ENCODE data around the gene PI4KA. TPM values are rescaled to one million over a fixed set of nuclear protein-coding genes. Genes with fewer than 3 reads are reported as not detected.
"Not testable (repeated sequence)": the region's sequence is repeated elsewhere in the genome, so short reads cannot be mapped to it uniquely, and the experiment has no call there.

PI4KA gene
- 78.4 and 83.8 TPM in 2 replicates for total RNA-seq

DNA sequence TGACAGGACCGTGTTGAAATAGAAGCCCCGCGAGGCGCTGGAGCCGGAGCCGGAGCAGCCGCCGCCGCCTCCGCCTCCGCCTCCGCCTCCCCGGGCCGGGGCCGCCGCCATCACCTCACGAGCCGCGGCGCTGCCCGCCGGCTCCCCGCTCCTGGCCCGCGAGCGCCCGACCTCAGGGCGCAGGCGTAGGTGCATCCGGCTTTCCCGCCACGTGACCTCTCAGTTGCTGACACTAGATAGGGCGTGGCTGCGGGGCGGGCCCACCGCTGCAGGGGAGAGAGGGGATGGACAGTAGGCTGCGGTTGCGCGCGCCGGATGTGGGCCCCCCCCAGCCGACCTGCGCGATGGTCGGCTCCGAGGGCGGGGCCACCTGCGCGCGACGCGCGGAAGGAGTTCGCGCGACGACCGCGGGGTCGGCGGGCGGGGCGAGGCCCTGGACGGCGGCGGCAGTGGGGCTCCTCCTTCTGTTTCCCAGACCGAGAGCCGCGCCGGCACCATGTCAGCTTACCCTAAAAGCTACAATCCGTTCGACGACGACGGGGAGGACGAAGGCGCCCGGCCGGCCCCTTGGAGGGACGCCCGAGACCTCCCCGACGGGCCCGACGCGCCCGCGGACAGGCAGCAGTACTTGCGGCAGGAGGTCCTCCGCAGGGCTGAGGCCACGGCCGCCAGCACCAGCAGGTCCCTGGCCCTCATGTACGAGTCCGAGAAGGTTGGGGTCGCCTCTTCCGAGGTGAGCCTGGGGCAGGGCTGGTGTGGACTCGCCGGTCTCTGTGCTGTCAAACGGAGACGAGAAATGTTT is at the start of gene PI4KA, which contains the start of gene SNAP29:
Gene PI4KA, minus strand, starts transcription at position 197 of the 802 bp plus-strand sequence. Its CDS starts 86 bp downstream, at position 111.
Gene SNAP29, plus strand, starts transcription at position 393 of the 802 bp plus-strand sequence. Its CDS starts 104 bp downstream, at position 497.
- no peaks in the 10 kb centered on the region for H3K27me3 Mint-ChIP-seq
- peak within 1 kb of the TSS; percentile 84 for H3K27ac Mint-ChIP-seq
- H3K36me3 Mint-ChIP-seq (ENCODE audit: low read depth): peaks cover 7% of the 10 kb centered on the region
- peak; percentile 99 for DNase-seq
- peaks cover 36% of the 10 kb centered on the region for H3K4me1 Mint-ChIP-seq
- no peaks in the 10 kb centered on the region for H3K9me3 Mint-ChIP-seq
- peak within 1 kb of the TSS; percentile 87 for H3K4me3 Mint-ChIP-seq
- intact Hi-C loops (cut with micrococcal nuclease): loop anchor here (1.0 kb wide), 2 partner anchors 58 to 143 kb away; partner anchors contain the start of genes CRKL and THAP7

DNA sequence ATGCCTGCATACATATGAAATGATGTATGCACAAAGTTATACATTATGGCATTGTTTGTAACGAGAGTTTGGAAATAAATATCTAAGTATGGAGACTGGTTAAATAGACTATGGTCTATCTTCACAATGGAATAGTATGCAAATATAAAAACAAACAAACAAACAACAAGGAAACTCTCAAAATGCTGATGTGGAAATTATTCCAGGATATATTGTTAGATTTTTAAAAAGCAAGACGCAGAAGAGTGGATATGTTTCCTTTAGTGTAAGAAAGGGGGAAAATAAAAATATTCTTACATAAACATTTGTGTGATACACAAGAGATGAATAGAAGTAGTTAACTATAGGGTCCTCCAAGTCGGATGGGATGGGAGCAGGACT is 47.8 kb upstream of the PI4KA start:
- DNase-seq: no peak
- intact Hi-C loops (cut with micrococcal nuclease): no loop called here
- Mint-ChIP-seq H3K4me3 (no peak overlapping the region), H3K27me3 (peaks cover 17% of the 10 kb centered on the region), H3K36me3 (ENCODE audit: low read depth) (no peaks in the 10 kb centered on the region), H3K9me3 (no peaks in the 10 kb centered on the region), H3K27ac (no peak overlapping the region), H3K4me1 (peaks cover 5% of the 10 kb centered on the region)

DNA sequence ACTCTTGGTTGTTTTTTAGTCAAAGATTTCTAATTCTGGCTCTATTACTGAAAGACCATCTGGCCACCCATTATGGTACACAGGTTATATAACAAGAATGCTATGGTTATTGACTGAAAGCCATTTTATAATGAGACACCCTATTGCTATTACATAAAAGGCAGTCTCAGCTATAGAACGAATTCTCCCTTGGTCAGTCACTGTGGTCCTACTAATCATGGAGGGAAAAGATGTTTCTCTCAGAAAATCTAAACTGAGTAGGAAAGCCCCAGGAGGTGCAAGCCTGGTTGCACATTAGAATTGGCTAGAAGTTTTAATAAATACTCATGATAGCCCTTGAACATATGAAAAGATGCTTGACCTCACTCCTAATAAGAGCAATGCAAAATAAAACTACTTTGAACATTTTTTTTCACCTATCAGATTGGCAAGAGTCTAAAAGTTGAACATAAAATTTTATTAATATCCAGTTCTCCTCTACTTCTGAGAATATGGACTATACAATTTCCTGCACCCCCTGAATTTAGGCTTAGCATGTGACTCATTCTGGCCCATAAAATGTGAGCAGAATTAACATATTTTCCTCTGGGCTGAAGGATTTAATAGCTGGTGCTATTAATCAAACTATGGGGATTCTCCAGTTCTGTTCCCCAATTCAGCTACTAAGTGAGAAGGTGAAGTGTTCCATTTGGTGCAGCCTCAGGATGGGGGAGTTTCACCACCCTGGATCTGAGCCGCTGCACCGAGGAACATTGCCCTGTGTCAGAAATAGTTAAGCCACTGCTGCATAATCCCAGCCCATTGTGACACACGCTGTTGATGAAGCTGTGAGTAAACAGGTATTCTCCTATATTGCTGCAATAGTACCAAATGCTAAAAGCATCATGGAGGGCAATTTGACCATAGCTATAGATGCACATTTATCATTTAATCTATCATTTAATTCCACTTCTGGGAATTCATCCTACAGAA is 47.1 kb upstream of the PI4KA start:
- no peak overlapping the region for H3K27ac Mint-ChIP-seq

DNA sequence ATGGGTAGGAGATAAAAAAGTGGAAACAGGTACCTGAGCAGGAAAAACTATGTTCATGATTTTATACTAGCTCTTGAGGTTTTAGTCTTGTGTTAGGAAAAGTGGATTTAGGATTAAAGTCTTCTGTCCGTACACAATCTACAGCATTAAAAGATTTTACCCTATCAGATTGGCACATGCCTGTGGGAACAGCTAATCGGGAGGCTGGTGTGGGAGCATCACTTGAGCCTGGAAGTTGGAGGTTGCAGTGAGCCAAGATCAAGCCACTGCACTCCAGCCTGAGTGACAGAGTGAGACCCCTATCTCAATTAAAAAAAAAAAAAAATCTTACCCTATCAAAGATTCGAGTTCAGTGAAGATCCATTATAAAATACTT is 46.4 kb upstream of the PI4KA start:
- H3K4me3 Mint-ChIP-seq: no peak overlapping the region
- peaks cover 2% of the 10 kb centered on the region for H3K4me1 Mint-ChIP-seq
- no peak for DNase-seq
- H3K27ac Mint-ChIP-seq: no peak overlapping the region
- H3K36me3 Mint-ChIP-seq (ENCODE audit: low read depth): no peaks in the 10 kb centered on the region
- intact Hi-C loops (cut with micrococcal nuclease): no loop called here
- no peaks in the 10 kb centered on the region for H3K9me3 Mint-ChIP-seq
- peaks cover 17% of the 10 kb centered on the region for H3K27me3 Mint-ChIP-seq

More for the DNA sequence above, 47.1 kb upstream of the PI4KA start:
- DNase-seq: no peak
- peaks cover 17% of the 10 kb centered on the region for H3K27me3 Mint-ChIP-seq
- H3K4me1 Mint-ChIP-seq: peaks cover 5% of the 10 kb centered on the region
- H3K36me3 Mint-ChIP-seq (ENCODE audit: low read depth): no peaks in the 10 kb centered on the region
- no peaks in the 10 kb centered on the region for H3K9me3 Mint-ChIP-seq
- no peak overlapping the region for H3K4me3 Mint-ChIP-seq
- intact Hi-C loops (cut with micrococcal nuclease): no loop called here

- no peak overlapping the region for H3K27ac Mint-ChIP-seq
- H3K4me3 Mint-ChIP-seq: no peak overlapping the region
- intact Hi-C loops (cut with micrococcal nuclease): no loop called here
- peaks cover 17% of the 10 kb centered on the region for H3K27me3 Mint-ChIP-seq
- no peak for DNase-seq
- no peaks in the 10 kb centered on the region for H3K4me1 Mint-ChIP-seq
- no peaks in the 10 kb centered on the region for H3K9me3 Mint-ChIP-seq
- H3K36me3 Mint-ChIP-seq (ENCODE audit: low read depth): no peaks in the 10 kb centered on the region
Observed at GRCh38 chr22:20904008-20904979, 45.7 kb upstream of the PI4KA start.

- Mint-ChIP-seq H3K36me3 (ENCODE audit: low read depth) (no peaks in the 10 kb centered on the region), H3K9me3 (no peaks in the 10 kb centered on the region), H3K27ac (no peak overlapping the region), H3K27me3 (peaks cover 17% of the 10 kb centered on the region), H3K4me1 (no peaks in the 10 kb centered on the region), H3K4me3 (no peak overlapping the region)
- intact Hi-C loops (cut with micrococcal nuclease): no loop called here
- DNase-seq: no peak
Observed at GRCh38 chr22:20903093-20903492, 44.5 kb upstream of the PI4KA start.

DNA sequence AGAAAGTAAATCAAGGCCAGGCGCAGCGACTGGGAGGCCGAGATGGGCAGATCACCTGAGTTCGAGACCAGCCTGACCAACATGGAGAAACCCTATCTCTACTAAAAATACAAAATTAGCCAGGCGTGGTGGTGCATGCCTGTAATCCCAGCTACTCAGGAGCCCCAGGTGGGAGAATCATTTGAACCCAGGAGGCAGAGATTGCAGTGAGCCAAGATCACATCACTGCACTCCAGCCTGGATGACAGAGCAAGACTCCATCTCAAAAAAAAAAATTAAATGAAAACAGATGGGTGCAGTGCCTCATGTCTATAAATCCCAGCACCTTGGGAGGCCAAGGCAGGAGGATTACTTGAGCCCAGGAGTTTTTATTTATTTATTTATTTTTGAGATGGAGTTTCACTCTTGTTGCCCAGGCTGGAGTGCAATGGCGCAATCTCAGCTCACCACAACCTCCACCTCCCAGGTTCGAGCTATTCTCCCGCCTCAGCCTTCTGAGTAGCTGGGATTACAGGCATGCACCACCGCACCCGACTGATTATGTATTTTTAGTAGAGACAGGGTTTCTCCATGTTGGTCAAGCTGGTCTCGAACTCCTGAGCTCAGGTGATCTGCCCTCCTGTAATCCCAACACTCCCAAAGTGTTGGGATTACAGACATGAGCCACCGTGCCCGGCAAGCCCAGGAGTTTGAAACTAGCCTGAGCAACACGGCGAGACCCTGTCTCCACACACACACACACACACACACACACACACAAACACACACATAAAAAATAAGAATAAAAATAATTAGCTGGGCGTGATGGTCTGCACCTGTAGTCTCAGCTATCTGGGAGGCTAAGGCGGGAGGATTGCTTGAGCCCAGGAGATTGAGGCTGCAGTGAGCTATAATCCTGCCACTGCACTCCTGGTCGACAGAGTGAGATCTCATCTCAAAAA is 42.8 kb upstream of the PI4KA start:
- intact Hi-C loops (cut with micrococcal nuclease); H3K27ac Mint-ChIP-seq; H3K36me3 Mint-ChIP-seq (ENCODE audit: low read depth); H3K4me1 Mint-ChIP-seq; H3K9me3 Mint-ChIP-seq; DNase-seq; H3K4me3 Mint-ChIP-seq: not testable (repeated sequence)
- H3K27me3 Mint-ChIP-seq: peaks cover 12% of the 10 kb centered on the region

DNA sequence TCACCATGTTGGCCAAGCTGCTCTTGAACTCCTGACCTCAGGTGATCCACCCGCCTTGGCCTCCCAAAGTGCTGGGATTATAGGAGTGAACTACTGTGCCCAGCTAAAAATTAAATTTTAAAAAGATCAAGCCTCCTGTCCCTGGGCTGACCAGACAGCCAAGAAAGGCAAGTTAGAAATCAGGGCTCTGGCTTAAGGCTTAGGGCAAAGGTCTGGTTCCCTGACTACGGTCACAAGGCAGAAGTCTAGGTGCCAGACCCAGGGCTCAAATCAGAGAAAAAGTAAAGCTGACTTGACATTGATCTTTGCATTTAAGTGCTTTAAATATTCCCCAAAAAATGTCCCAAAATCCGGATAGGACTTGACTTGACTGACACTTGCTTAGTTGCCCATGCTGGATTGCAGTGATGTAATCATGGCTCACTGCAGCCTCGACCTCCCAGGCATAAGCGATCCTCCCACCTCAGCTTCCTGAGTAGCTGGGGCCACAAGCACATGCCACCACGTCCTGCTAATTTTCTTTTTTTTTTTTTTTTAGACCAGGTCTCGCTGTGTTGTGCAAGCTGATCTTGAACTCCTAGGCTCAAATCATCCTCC is 41.3 kb upstream of the PI4KA start:
- no peak overlapping the region for H3K4me3 Mint-ChIP-seq

GRCh38 chr22:20897737-20898136 is 39.1 kb upstream of the PI4KA start:
- H3K36me3 Mint-ChIP-seq (ENCODE audit: low read depth); intact Hi-C loops (cut with micrococcal nuclease); H3K4me3 Mint-ChIP-seq; DNase-seq; H3K9me3 Mint-ChIP-seq; H3K27ac Mint-ChIP-seq; H3K4me1 Mint-ChIP-seq; H3K27me3 Mint-ChIP-seq: not testable (repeated sequence)

More for the DNA sequence above, 41.3 kb upstream of the PI4KA start:
- DNase-seq: no peak
- peaks cover 3% of the 10 kb centered on the region for H3K27me3 Mint-ChIP-seq
- no peaks in the 10 kb centered on the region for H3K36me3 Mint-ChIP-seq (ENCODE audit: low read depth)
- intact Hi-C loops (cut with micrococcal nuclease): no loop called here
- no peak overlapping the region for H3K27ac Mint-ChIP-seq
- H3K9me3 Mint-ChIP-seq: no peaks in the 10 kb centered on the region
- no peaks in the 10 kb centered on the region for H3K4me1 Mint-ChIP-seq

DNA sequence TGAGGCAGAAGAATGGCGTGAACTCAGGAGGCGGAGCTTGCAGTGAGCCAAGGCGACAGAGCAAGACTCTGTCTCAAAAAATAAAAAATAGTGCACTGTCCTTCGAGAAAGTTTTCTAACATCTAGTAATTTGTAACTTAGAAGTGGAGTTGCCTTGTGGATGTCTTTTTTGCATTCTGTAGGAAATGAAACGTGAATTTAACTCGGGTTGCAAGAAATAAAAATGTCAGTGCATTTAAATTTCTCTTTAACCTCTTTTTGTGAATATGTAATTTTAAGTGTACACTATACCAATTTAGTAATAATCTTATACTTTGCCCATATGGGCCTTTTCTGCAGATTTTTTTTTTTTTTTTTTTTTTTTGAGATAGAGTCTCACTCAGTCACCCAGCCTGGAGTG is 32.4 kb upstream of the PI4KA start:
- no peaks in the 10 kb centered on the region for H3K9me3 Mint-ChIP-seq
- H3K4me1 Mint-ChIP-seq: no peaks in the 10 kb centered on the region
- H3K27me3 Mint-ChIP-seq: peaks cover 2% of the 10 kb centered on the region
- intact Hi-C loops (cut with micrococcal nuclease): no loop called here
- peaks cover 24% of the 10 kb centered on the region for H3K36me3 Mint-ChIP-seq (ENCODE audit: low read depth)
- H3K4me3 Mint-ChIP-seq: no peak overlapping the region
- DNase-seq: no peak
- no peak overlapping the region for H3K27ac Mint-ChIP-seq

DNA sequence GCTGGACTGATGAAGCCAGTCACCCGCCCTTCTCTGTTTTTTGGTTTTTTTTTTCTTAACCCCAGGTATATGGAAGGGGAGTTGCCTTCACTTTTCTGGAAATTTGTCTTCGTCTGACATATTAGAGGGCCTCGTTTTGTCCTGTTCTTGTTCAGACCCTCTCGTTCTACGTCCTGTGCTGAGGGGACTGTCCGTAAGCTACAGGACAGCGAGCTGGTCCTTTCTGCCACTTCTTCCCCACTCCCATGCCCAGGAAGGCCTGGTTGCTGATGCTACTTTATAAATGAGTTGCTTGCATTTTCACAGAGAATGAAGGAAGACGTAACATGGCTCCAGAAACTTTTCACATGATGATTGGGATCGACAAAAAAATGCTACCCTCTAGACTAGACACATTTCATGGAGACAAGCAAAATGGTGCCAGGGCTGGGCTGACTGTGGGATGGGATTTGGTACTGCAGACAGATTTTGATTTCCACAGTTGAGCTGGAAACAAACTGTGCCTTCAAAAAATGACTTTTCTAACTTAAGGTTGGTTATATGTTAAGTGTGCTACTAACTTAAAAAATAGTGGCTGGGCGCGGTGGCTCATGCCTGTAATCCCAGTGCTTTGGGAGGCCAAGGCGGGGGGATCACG is 31.4 kb upstream of the PI4KA start:
- H3K4me1 Mint-ChIP-seq: no peaks in the 10 kb centered on the region
- no peaks in the 10 kb centered on the region for H3K27me3 Mint-ChIP-seq
- no peak overlapping the region for H3K4me3 Mint-ChIP-seq
- no peak for DNase-seq
- intact Hi-C loops (cut with micrococcal nuclease): no loop called here
- no peak overlapping the region for H3K27ac Mint-ChIP-seq
- H3K9me3 Mint-ChIP-seq: no peaks in the 10 kb centered on the region
- peaks cover 27% of the 10 kb centered on the region for H3K36me3 Mint-ChIP-seq (ENCODE audit: low read depth)
